Astrocyte of the cerebellum (primary cell): Measurements from ENCODE around the gene MZB1.
"Not testable (repeated sequence)": the region's sequence is repeated elsewhere in the genome, so short reads cannot be mapped to it uniquely, and the experiment has no call there.

Source experiments
- DNase-seq: peaks from one replicate; pipeline ENCODE4 v3.0.0-alpha.2; 2011; ENCODE audit warnings: low read depth
- H3K4me3 ChIP-seq: 2 replicates; pipeline ENCODE4 v1.5.1; 2011; ENCODE audit warnings: mild to moderate bottlenecking, low read depth, low read length, moderate library complexity
- in situ Hi-C: cut with HindIII; loops from 2 replicates; pipeline ENCODE4 v1.10.0; 2017; ENCODE audit warnings: low sequenced_read_pairs
- TF ChIP-seq, protein P1 (sequence below): IDR thresholded peaks from 2 replicates; pipeline ENCODE4 v1.5.1; 2012; ENCODE audit warnings: low read length, low read depth, moderate library complexity, mild to moderate bottlenecking; ENCODE audit errors: missing control alignments

Gene MZB1

DNA sequence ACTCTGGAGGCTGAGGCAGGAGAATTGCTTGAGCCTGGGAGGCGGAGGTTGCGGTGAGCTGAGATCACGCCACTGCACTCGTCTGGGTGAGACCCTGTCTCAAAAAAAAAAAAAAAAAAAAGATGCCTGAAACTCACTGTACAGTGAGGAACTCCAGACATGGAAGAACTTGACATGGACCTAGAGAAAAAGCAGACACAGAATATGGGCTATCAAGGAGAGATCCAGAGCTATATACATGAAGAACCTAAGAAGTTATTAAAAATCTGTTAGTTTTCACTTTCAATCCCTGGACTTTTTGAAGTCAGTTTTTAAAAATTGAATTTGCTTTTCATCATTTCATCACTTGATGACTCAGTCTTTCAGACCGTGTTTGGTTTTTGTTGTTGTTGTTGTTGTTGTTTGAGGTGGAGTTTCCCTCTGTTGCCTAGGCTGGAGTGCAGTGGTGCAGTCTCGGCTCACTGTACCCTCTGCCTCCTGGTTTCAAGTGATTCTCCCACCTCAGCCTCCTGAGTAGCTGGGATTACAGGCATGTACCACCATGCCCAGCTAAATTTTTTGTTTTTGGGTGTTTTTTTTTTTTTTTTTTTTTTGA lies 27.8 kb downstream of the MZB1 start:
- TF ChIP-seq, protein P1, sequence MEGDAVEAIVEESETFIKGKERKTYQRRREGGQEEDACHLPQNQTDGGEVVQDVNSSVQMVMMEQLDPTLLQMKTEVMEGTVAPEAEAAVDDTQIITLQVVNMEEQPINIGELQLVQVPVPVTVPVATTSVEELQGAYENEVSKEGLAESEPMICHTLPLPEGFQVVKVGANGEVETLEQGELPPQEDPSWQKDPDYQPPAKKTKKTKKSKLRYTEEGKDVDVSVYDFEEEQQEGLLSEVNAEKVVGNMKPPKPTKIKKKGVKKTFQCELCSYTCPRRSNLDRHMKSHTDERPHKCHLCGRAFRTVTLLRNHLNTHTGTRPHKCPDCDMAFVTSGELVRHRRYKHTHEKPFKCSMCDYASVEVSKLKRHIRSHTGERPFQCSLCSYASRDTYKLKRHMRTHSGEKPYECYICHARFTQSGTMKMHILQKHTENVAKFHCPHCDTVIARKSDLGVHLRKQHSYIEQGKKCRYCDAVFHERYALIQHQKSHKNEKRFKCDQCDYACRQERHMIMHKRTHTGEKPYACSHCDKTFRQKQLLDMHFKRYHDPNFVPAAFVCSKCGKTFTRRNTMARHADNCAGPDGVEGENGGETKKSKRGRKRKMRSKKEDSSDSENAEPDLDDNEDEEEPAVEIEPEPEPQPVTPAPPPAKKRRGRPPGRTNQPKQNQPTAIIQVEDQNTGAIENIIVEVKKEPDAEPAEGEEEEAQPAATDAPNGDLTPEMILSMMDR: no peak
- DNase-seq: no peak
- in situ Hi-C loops: no loop called here
- H3K4me3 ChIP-seq: no peak overlapping the region

DNA sequence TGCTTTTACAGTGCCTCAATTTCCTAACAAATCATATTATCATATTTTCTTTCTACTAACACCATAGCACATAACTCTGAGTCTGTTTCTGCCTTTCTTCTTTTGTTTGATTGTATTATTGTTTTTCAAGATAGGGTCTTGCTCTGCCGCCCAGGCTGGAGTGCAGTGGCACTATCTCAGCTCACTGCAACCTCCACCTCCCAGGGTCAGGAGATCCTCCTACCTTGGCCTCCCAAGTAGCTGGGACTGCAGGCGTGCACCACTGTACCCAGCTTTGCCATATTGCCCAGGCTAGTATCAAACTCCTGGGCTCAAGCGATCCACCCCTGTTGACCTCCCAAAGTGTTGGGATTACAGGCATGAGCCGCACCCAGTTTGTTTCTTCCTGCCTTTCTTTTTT lies 29.3 kb downstream of the MZB1 start:
- in situ Hi-C loops: no loop called here
- no peak for DNase-seq
- TF ChIP-seq, protein P1: no peak
- H3K4me3 ChIP-seq: no peak overlapping the region

DNA sequence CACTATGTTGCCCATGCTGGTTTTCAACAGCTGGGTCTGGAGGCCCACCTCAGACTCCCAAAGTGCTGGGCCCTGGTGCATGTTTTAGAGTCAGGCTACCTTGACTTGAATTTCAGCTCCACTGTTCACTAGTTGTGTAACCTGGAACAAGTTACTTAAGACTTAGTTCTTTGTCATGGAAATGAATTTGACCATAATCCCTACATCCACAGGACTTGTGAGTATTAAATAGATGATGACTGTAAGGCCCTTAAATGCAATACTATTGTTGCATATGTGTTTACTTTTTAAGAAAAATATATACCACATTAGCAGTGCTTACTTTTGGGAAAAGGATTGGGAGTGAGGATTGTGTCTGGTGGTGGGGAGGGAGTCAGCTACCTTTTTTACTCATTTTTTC lies 31.6 kb downstream of the MZB1 start:
- in situ Hi-C loops: no loop called here
- TF ChIP-seq, protein P1: no peak
- no peak overlapping the region for H3K4me3 ChIP-seq
- no peak for DNase-seq

DNA sequence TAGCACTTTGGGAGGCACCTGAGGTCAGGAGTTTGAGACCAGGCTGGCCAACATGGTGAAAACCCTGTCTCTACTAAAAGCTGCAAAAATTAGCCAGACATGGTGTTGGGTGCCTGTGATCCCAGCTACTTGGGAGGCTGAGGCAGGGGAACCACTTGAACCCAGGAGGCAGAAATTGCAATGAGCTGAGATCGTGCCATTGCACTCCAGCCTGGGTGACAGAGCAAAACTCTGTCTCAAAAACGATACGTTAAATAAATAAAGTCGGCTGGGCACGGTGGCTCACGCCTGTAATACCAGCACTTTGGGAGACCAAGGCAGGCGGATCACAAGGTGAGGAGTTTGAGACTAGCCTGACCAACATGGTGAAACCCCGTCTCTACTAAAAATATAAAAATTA lies 33.8 kb downstream of the MZB1 start:
- in situ Hi-C loops, DNase-seq, H3K4me3 ChIP-seq: not testable (repeated sequence)

DNA sequence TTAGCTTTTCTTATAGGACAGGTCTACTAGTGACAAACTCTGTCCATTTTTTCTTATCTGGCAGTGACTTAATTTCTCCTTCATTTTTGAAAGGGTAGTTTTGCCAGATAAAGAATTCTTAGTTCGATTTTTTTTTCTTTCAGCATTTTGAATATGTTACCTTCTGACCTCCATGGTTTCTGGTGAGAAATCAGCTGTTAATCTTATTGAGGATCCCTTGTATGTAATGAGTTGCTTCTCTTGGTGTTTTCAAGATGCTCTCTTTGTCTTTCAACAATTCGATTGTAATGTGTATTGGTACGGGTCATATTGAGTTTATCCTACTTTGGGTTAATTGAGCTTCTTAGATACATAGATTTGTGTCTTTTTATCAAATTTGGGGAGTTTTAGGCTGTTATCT lies 35.5 kb downstream of the MZB1 start:
- TF ChIP-seq, protein P1: no peak
- DNase-seq: no peak
- no peak overlapping the region for H3K4me3 ChIP-seq
- in situ Hi-C loops: no loop called here

DNA sequence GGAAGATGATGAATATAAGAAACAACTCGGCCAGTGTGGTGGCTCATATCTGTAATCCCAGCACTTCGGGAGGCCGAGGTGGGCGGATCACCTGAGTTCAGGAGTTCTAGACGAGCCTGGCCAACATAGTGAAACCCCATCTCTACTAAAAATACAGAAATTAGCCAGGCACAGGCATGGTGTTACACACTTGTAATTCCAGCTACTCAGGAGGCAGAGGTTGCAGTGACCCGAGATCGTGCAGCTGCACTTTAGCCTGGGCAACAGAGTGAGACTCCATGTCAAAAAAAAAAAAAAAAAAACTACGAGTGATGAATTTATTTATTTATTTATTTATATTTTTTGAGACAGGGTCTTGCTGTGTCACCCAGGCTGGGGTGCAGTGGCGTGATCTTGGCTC lies 41.9 kb downstream of the MZB1 start:
- DNase-seq, H3K4me3 ChIP-seq, in situ Hi-C loops: not testable (repeated sequence)

DNA sequence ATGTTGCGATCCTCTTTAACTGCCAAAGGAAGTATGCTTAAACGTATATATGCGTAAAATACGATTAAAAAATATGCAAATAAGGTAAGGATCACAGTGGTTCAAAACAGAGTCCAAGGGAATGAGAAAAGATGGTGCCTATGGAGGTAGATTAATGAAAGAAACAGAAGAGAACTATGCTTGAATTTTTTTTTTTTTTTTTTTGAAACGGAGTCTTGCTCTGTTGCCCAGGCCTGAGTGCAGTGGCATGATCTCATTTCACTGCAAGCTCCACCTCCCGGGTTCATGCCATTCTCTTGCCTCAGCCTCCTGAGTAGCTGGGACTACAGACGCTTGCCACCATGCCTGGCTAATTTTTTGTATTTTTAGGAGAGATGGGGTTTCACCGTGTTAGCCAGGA lies 44.3 kb downstream of the MZB1 start:
- DNase-seq, H3K4me3 ChIP-seq, in situ Hi-C loops: not testable (repeated sequence)

DNA sequence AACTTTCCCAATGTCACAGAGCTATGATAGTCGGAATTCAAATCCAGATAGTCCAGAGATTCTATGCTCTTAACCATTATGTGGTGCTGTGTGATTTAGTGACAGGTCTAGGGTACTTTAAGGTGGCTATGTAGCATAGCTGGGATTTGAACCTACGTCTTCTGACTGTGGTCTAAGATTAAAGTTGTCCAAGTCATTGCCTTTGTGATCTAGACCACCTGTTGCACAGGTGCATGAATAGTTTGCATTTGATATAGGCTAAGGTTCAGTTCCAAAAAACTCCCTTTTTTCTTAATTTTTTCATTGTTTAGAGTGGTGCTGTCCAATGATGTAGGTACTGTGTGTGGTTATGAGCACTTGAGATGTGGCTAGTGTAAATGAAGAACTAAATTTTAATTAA lies 45.5 kb downstream of the MZB1 start:
- DNase-seq: no peak
- in situ Hi-C loops: no loop called here
- TF ChIP-seq, protein P1: no peak
- no peak overlapping the region for H3K4me3 ChIP-seq
